NOMO-1 treated with DMSO at 0.1 percent for 48 hours (cell line): ENCODE data around the gene PSEN2.

Experiments
- DNase-seq: peaks from one replicate; lab custom pipeline; 2025; ENCODE audit not compliant: unreplicated experiment; lab: John Stamatoyannopoulos, UW

Gene PSEN2

DNA sequence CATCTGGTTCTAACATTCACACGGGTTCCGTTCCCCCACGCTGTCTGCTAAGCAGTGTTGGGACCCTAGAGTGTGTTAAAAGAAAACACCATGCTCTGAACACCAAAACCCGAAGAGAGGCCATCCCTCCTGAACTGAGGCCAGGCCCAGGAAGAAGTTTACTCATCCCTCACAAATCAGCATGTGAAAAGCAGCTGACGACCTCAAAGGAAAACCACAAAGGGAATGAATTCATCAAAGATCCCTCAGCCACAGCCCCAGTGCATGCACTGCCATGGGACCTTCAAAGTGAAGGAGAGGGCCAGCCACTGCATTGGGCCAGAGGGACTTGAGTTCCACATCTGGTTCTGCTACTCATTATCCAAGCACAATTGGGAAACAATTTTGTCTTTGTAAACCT is 7.0 kb upstream of the PSEN2 start:
- DNase-seq: no peak

DNA sequence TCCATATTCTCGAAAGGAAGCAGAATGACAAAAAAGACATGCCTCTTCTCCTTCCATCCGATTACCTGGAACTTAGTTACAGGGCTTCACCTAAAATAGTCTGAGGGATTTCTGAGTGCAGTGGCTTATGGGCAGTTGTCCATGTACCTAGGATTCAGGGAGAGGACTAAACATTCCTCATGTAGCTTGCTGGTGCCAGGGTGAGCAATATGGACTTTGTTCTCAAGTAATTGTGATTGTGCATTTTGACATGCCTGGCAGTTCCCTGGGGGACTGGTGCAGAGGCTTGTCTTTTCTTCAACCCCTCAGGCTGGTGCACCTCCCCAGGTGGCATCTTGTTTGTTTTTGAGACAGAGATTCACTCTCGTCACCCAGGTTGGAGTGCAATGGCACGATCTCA is 6.1 kb upstream of the PSEN2 start:
- no peak for DNase-seq

DNA sequence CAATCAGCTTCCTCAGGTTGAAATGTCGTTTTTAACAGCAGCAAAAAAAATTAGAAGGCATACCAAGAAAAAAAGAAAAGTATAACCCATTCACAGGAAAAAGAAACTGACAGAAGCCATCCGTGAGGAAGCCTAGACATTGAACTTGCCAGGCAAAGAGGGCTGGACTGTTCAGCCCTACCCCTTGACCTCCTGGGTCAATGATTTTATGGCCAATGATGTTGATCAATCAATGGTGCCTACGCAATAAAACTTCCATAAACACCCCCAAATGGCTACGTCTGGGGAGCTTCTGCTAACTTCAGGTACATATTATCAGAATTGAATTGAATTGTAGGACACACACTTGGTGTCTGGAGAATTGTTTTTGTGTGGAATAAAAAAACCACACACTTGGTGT is 4.8 kb upstream of the PSEN2 start:
- no peak for DNase-seq

DNA sequence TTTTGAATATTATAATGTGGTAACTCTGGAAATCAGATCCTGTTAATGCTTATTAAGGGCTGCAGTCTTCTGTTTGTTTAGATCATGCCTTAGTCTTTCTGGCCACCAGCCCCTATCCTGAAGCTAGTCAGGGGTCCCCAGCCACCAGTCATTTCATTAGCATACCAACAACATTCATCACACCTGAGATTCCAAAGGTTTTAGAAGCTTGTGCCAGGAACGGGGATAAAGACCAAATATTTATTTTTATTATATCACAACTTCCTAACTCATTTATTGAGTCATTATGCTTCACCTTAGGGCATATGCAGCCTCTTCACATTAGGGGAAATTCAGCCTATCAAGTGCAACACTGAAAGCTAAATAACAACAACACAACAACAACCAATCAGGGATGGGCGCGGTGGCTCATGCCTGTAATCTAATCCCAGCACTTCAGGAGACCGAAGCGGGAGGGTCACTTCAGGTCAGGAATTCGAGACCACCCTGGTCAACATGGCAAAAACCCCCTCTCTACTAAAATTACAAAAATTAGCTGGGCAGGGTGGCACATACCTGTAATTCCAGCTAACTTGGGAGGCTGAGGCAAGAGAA is 2.9 kb upstream of the PSEN2 start:
- no peak for DNase-seq

DNA sequence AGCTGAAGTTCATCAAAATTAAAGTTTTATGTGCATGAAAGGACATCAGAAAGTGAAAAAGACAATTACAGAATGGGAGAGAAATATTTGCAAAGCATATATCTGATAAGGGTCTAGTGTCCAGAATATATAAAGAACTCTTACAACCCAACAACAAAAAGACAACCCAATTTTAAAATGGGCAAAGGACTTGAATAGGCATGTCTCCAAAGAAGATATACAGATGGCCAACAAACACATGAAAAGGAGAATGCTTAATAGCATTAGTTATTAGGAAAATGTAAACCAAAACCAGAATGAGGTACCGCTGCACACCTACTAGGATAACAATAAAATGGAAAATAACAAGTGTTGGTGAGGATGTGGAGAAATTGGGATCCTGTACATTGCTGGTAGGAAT is 1.7 kb upstream of the PSEN2 start:
- no peak for DNase-seq

DNA sequence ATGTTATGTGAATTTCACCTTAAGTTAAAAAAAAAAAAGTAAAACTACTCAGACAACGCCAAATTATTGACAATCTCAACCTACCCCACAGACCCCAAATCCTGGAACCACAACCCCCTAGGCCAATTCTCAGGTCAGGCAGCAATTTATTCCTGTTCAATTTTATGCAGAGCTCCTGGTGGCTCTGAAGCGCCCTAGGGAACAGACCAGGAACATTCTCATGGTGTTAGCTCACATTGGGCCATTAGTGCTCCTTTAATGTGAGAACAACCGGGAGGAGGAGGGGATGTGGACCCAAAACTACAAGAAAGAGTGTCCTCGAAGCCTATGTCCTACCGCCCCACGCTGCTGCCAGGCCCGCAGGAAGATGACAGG is 403 bp upstream of the PSEN2 start:
- no peak for DNase-seq

DNA sequence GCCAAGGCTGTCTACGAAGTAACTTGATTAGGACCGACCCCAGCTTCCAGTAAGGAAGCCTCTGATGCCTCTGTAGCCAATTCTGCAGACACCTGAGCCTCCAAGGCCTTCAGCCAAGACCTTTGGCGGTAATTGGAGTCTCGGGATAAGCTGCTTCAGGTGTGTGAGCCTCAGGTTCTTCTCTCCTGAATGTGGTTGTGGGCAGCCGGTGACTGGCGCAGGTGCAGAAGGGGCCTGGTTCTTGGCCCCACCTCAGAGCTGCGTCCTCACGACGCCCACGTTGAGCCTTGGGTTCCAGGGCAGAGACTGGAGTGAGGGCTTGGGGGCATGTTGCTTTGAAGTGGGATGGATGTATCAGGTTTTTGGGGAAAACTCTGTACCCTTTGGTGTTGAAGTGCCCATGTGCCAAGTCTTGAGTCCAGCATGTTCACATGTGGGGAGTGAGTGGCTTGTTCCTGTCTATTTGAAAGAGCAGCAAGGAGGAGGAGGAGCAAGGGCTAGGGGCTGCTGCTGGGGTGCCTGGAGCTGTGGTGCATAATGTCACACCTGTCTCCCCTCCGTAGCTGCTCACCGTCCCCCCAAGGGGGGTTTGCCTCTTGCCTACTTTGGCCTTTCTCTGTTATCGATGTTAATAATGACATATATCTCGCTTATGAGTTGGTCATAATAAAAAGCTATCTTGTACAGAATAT is 1.4 kb downstream of the PSEN2 start:
- DNase-seq: no peak

DNA sequence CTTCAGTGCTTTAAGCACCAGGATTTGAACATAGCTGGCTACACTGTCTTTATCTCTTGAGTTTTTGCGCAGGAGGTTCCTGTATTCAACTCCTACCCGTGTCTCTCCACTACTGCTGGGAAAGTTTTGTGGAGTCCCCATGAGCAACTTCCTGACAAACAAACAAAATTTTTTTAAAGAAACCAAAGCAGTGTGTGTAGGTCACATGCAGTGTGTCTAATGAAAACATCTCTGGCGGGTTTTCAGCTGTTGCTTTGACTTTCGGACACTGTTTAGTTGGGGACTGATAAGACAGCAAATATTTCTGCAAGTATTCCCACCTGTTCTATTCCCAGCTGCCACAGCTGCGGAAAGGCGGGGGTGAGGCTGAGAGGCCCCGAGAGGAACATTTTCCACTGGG is 2.0 kb downstream of the PSEN2 start:
- no peak for DNase-seq

DNA sequence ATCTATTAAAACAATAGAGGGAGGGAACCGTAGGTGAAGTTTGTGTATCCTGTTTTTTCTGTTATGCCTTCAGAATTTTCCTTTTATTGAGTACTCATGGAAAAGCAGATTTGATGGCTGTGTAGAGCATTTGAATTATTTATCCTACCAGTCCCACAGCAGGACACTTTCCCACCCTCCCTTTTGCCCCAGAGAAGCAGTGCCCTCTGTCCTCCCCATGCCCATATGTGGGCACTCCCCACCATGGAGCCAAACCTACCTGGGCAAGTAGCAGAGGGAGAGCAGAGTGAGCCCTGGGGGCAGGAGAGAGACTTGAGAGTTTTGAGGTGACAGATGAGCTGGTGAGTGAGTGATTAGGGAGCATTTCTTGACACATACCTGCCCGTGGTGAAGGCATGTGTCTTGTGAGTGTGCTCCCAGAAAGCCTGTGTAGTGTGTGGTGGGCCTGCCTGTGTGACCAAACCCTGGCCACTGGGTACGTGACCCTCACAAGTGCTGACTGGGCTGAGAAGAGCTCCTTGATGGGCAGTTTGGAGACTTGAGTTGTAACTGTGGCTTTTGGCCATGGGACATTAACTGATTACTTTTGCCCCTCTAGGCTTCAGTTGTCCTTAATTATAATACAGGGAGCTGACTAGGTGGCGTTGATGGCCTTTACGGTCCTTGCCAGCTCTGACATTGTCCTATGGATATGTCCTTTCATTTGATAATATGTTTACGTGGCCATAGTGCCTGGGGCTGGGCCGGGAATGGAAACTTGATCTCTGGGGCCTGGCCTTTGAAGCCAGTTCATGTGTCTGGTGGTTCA is 3.6 kb downstream of the PSEN2 start:
- no peak for DNase-seq

DNA sequence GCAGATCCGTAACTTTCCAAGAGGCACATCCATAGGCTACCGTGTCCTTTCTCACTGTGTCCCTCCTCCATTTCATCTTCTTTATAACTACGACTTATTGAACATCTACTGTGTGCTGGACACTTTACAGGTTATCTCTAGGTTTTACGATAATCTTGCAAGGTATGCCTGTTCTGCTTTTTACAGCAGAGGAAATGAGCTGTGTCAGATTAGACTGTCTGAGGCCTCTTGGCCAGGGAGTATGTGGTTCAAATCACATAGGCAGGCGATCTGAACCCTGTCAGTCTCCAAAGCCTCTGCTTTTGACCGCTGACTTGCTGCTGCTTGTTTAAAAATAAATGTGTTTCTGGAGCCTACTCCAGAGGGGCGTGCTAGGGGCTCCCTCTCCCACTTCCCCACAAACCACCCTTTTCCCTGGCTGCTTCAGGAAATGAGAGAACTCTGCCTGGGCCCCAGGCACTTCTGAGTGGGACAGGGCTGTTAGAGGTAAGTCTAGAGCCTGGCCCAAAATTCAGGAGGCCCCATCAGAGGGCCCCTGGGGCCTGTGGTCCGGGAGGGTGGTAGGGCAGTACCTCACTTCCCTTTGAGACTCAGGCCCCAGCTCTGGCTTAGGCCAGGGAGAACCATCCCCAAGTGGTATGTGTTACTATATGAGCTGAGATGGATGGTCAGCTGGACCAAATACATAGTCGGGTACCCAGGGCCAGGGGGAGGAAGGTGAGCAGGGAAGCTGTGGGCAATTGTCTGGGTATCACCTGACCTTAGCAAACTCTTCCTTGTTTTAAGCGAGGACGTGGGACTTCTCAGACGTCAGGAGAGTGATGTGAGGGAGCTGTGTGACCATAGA is 4.4 kb downstream of the PSEN2 start:
- no peak for DNase-seq

DNA sequence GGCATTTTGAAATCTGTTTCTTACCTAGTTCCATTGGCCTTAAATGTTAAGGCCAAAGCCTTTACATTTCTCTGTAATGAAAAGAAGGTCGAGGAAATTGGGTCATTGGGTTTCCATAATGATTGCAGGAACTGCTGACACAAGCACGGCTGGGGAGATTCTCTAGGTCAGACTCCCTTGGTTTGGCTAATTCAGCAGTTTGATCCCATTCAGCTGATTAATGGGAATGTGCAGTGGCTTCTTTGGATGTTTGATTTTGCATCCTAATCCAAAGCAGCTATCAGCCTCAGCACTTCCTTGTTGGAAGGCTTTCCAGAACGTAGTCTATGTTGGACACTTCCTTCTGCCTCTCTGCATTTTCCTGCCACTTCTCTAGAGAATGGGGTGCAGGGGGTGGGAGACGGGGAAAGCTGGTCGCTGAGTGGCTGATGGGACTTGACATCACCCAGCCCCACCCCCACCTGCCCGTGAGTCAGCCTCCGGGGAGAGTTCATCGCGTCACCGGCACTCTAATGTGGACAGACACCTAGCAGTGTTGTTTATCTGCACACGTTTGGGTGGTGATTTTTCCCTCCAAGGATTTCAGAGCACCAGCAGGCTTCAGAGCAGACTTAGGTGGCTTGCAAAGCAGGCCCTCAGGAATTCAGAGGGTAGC is 5.4 kb downstream of the PSEN2 start:
- DNase-seq: no peak

DNA sequence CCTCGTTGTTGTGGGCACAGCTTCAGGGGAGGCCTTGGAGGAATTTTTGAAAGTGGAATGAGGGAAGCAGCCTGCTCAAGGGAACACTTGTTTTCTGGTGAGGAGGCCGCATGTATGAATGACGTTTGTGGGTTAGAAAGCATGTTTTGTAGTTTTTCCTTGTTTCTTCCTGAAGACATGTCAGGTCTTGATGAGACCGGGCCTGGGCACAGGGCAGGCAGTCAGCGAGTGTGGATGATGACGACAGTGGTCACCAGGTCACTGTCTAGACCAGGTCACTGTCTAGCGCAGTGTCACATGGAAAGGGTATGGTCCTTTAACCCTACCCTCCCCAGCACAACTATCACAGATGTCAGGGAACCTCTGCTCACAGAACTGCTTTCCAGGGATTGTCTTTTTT is 7.3 kb downstream of the PSEN2 start:
- DNase-seq: no peak

DNA sequence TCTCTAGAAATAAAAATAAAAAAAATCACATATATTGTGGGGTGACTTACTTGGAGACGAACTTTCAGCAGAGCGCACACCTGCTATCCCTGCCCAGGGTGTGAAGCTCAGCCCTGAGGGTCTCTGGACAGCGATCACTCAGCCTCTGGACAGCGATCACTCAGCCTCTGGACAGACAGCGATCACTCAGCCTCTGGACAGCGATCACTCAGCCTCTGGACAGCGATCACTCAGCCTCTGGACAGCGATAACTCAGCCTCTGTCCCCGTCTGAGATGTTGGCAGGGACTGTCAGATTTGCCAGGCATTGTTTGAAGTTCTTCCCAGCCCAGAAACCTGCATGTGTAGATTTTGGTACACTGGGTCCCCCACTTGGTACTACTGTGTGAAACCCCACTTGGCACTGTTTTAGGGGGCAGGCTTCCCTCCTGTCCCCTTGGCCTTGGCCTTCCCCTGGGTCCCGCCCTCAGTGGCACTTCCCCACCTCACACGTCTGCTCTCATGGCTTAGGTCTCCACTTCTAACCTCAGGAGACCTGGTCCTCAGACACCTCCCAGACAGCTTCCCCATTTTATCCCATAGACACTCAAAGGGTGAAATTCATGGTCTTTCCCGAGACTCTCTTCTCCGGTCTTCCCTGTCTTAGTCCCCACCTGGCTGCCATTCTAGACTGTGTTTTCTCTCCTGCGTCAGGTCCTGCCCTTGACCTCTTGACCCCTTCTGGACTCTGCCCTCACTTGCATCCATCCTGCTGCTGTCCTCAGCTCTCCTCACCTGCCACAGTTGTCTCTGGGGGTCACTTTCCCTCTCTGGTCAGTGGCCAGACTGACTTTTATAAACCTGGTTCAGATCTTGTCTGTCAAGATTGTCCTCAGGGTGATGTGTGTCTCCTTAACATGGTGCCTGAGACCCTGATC is 10.2 kb downstream of the PSEN2 start:
- DNase-seq: no peak

DNA sequence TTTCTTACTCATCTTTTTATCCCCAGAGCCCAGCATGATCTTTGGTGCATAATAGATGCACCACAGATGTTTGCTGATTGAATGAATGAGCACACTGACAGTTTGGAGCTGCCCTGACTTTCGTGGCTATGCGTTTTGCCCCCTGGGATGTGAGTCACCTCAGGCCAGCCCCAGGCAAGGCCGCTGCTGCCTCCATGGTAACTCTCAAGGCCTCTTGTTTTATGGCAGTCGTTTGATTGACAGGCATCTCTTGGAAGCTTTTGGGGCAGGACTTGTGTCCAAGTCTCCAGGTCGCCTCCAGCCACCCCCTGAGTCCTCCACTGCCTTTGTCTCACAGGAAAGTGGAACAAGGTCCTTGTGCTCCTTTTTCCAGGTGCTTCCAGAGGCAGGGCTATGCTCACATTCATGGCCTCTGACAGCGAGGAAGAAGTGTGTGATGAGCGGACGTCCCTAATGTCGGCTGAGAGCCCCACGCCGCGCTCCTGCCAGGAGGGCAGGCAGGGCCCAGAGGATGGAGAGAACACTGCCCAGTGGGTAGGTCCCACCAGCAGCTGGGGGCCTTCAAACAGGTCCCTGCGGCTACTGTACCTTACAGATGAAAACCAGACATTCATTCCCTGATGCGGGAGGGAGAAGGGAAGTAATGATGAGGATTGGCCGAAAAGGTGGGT is 11.2 kb downstream of the PSEN2 start:
- DNase-seq: no peak

DNA sequence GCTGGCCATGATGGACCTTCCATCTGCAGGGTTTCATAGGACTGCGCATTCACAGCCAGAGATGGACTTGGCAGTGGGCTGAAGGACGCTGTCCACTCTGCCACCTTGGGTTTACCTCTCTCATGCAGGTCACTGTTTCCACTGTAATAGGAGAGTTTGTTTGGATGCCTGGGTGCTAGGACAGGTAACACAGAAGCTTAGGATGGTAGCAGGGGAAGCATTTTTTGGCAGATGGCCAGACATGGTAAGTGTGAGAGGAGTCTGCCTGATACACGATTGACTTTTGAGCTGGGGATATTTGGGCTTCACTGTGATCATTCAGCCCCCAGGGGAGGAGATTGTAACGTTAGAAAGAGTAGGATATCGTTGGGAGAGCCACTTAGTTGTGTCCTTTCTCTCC is 11.8 kb downstream of the PSEN2 start:
- no peak for DNase-seq

DNA sequence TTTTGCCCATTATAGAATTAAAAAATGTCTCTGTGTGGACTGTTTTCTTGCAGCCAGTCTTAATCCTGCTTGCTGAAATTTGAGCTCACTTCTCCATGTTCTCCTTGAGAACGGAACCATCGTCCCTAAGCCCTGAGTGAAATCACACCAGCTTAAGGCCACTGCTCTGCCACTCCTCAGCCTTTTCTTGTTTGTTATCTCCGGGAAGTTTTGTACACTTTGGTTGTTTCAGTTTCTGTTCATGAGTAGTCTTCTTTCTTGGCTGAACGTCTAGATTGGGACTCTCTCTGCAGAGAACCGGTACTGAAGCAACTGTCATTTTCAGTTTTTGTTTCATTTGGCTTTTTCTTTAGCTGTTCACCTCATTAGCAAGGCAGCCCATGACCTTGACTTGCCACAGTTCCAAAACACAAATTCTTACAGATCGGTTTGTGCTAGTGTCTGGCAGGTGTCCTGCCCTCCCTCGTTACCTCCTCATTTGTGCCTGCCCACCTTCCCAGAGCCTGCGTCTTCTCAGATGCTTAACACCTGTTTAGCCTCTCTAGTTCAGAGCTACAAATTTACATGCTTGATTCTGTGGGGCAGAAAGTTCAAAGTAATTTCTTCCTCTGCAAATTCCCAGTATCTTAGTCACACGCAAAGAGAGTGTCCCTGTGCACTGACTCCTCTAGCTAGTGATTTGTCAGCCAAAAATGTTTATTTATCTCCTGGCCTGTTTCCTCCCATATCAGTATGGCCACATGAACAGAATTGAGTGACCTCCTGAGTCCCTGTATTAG is 12.4 kb downstream of the PSEN2 start:
- peak; percentile 10 for DNase-seq

DNA sequence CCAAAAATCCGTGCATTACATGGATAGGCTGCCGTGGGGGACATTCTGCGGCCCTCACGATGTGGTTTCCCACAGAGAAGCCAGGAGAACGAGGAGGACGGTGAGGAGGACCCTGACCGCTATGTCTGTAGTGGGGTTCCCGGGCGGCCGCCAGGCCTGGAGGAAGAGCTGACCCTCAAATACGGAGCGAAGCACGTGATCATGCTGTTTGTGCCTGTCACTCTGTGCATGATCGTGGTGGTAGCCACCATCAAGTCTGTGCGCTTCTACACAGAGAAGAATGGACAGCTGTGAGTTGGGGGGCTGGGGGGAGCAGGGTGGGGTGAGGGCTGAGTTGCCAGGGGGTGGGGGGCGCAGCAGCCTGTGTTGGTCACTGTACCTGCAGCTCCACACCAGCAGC is 13.2 kb downstream of the PSEN2 start:
- DNase-seq: no peak

DNA sequence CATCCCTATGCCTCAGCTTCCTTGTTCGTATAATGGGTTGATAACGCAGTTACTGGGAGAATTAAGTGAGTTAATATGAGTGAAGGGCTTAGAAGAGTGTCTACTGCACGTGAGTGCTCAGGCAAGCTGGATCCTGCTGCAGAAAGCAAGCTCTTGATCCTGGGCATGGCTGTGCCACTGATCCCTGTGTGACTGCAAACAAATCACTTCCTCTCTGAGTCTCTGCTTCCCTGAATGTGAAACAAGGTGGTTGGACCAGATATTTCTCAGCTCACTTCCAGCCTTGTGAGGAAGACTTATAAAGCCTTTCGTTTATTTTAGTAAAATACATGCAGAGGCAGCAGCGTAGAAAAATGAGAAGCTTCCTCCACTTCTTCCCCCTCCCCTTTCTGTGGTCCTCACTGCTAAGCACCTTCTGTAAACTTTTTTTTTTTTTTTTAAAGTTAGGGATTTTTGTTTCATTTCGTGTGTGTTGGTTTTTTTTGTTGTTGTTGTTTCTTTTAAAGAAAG is 13.8 kb downstream of the PSEN2 start:
- DNase-seq: peak; percentile 2
